Tibial artery (tissue), 4 donors: ENCODE results near the gene SCARF1.
A peak's percentile ranks its signal among the peaks of the same experiment; 100 is the strongest.
"Not testable (repeated sequence)": the region's sequence is repeated elsewhere in the genome, so short reads cannot be mapped to it uniquely, and the experiment has no call there.

Experiments
- DNase-seq, 2 donors: peaks; one replicate each; pipeline ENCODE4 v3.0.0-alpha.2; 2019
- H3K27ac ChIP-seq, 2 donors: fragments of 200-600 bp; sonication (generic) in 1 of 2; 1 replicate in 1 of 2; 2 replicates in 1 of 2; pipeline ENCODE4 v1.5.1; 2018 to 2019; ENCODE audit warnings: mild to moderate bottlenecking in 1 of 2
- H3K27me3 ChIP-seq, 2 donors: fragments of 200-600 bp; sonication (generic) in 1 of 2; one replicate each; pipeline versions ENCODE4 v1.5.1 to v1.6.0; 2016 to 2019
- H3K36me3 ChIP-seq, 3 donors: fragments of 200-600 bp; sonication (generic) in 2 of 3; one replicate each; pipeline ENCODE4 v1.5.1; 2016 to 2019; ENCODE audit warnings: mild to moderate bottlenecking in 2 of 3
- H3K4me1 ChIP-seq, 4 donors: fragments of 200-600 bp; sonication (generic) in 2 of 4; 1 replicate in 3 of 4; 2 replicates in 1 of 4; pipeline ENCODE4 v1.5.1; 2016 to 2019
- H3K4me3 ChIP-seq, 2 donors: fragments of 200-600 bp; sonication (generic) in 1 of 2; 1 replicate in 1 of 2; 2 replicates in 1 of 2; pipeline ENCODE4 v1.5.1; 2018 to 2019; ENCODE audit warnings: mild to moderate bottlenecking in 2 of 2
- H3K9me3 ChIP-seq, 3 donors: fragments of 200-600 bp; sonication (generic) in 1 of 3; one replicate each; pipeline ENCODE4 v1.5.1; 2016 to 2019
- CTCF ChIP-seq, 2 experiments: fragments of 200-600 bp in 1 of 2; fragments of 450-650 bp in 1 of 2; IDR thresholded peaks; one replicate each; pipeline ENCODE4 v1.5.1; 2017 to 2019; ENCODE audit warnings: antibody characterized with exemption in 2 of 2, mild to moderate bottlenecking in 1 of 2, moderate library complexity in 1 of 2
- intact Hi-C: fragments of 100-400 bp; cut with DNase I; formaldehyde crosslinking; loops from one replicate; pipeline ENCODE4 v1.15.0; 2023; ENCODE audit warnings: low total_unique reads

Gene SCARF1

GRCh38 chr17:1645207-1646171 lies at the start of gene SCARF1:
SCARF1 (minus strand) TSS chr17:1645732; CDS start chr17:1645697, 35 bp downstream.
- H3K27me3 ChIP-seq = no peaks in the 10 kb centered on the region
- H3K36me3 ChIP-seq = peaks cover under 1 to 7% (median 1%) of the 10 kb centered on the region in 3 donors
- intact Hi-C loops = loop anchor here (5.0 to 10.0 kb wide), 2 partner anchors 73 to 381 kb away; no protein-coding TSS in a partner anchor
- peak within 1 kb of the TSS; percentile 34 to 39 for H3K4me3 ChIP-seq
- peak in 1 of 2 donors; percentile 58 for DNase-seq
- peaks cover 0 to 43% (median 30%) of the 10 kb centered on the region in 4 donors for H3K4me1 ChIP-seq
- H3K9me3 ChIP-seq = no peaks in the 10 kb centered on the region
- no peak for TF ChIP-seq CTCF (IDR thresholded peaks at IDR 0.05)
- peak within 1 kb of the TSS in 1 of 2 donors; percentile 20 for H3K27ac ChIP-seq

GRCh38 chr17:1693339-1693738 lies 47.8 kb upstream of the SCARF1 start:
- TF ChIP-seq CTCF (IDR thresholded peaks at IDR 0.05) = no peak
- Histone ChIP-seq H3K9me3 (no peaks in the 10 kb centered on the region), H3K36me3 (no peaks in the 10 kb centered on the region), H3K4me1 (peaks cover 0 to 4% (median 0%) of the 10 kb centered on the region in 4 donors), H3K27me3 (no peaks in the 10 kb centered on the region), H3K4me3 (no peak overlapping the region), H3K27ac (no peak overlapping the region)
- DNase-seq = no peak
- intact Hi-C loops = no loop called here

GRCh38 chr17:1690544-1691221 lies 45.2 kb upstream of the SCARF1 start:
- intact Hi-C loops = no loop called here
- no peak for DNase-seq
- no peaks in the 10 kb centered on the region for H3K27me3 ChIP-seq
- H3K9me3 ChIP-seq = no peaks in the 10 kb centered on the region
- H3K4me1 ChIP-seq = no peaks in the 10 kb centered on the region
- no peaks in the 10 kb centered on the region for H3K36me3 ChIP-seq
- no peak for TF ChIP-seq CTCF (IDR thresholded peaks at IDR 0.05)
- H3K4me3 ChIP-seq = no peak overlapping the region
- H3K27ac ChIP-seq = no peak overlapping the region

GRCh38 chr17:1688405-1688804 lies 42.9 kb upstream of the SCARF1 start:
- intact Hi-C loops, H3K4me3 ChIP-seq, H3K27me3 ChIP-seq, H3K27ac ChIP-seq, DNase-seq, H3K9me3 ChIP-seq, H3K36me3 ChIP-seq: not testable (repeated sequence)
- H3K4me1 ChIP-seq = peaks cover 0 to 13% (median 7%) of the 10 kb centered on the region in 4 donors

- no peak for DNase-seq
- no peaks in the 10 kb centered on the region for H3K9me3 ChIP-seq
- no peak for TF ChIP-seq CTCF (IDR thresholded peaks at IDR 0.05)
- peaks cover 0 to 29% (median 21%) of the 10 kb centered on the region in 4 donors for H3K4me1 ChIP-seq
- intact Hi-C loops = no loop called here
- H3K27me3 ChIP-seq = no peaks in the 10 kb centered on the region
- H3K27ac ChIP-seq = no peak overlapping the region
- no peak overlapping the region for H3K4me3 ChIP-seq
- peaks cover 21 to 25% (median 23%) of the 10 kb centered on the region in 3 donors for H3K36me3 ChIP-seq
These were observed 40.6 kb upstream of the SCARF1 start for GRCh38 chr17:1686086-1686485.
